Activated naive CD4-positive, alpha-beta T cell treated with anti-CD3 and anti-CD28 coated beads for 36 hours (primary cell): ENCODE results near the gene GIGYF2. TPM values are rescaled to one million over a fixed set of nuclear protein-coding genes. Genes with fewer than 3 reads are reported as not detected.

ENCODE experiments used
- total RNA-seq, 2 experiments: library from RNA; stranded (reverse); gene quantifications; one replicate each; pipeline ENCODE4 v1.2.3, GENCODE V29; 2021

GIGYF2 gene
- total RNA-seq, 2 experiments from 2014 or later: 49.7 to 52.8 TPM

Other genes with a start within 250 kb of the GIGYF2 start
- not detected for gene ALPI, start 241.2 kb upstream of the GIGYF2 start, total RNA-seq
- under 1 TPM in 1 of 2 experiments, not detected in 1; 0.12 TPM for gene ECEL1, start 209.5 kb upstream of the GIGYF2 start, total RNA-seq
- not detected for gene PRSS56, start 176.9 kb upstream of the GIGYF2 start, total RNA-seq
- not detected for gene CHRND, start 171.2 kb upstream of the GIGYF2 start, total RNA-seq
- gene CHRNG, start 157.6 kb upstream of the GIGYF2 start, total RNA-seq: not detected
- gene TIGD1, start 146.8 kb upstream of the GIGYF2 start, total RNA-seq: 1 to 10 TPM; 7.7 to 8.3 TPM
- gene EIF4E2, start 146.6 kb upstream of the GIGYF2 start, total RNA-seq: 10 to 100 TPM; 46.6 to 54.1 TPM
- gene EFHD1, start 63.7 kb upstream of the GIGYF2 start, total RNA-seq: 1 to 10 TPM; 1.3 to 2.0 TPM
- gene KCNJ13, start 79.2 kb downstream of the GIGYF2 start, total RNA-seq: not detected
- 1 to 10 TPM in 1 of 2 experiments, under 1 TPM in 1; 0.72 to 1.1 TPM for gene SNORC, start 172.9 kb downstream of the GIGYF2 start, total RNA-seq